Right lobe of liver (tissue), 6 donors: ENCODE measurements around the gene GRIN2A. TPM values are rescaled to one million over a fixed set of nuclear protein-coding genes. Genes with fewer than 3 reads are reported as not detected.

Experiments used
- ATAC-seq, 4 donors: fragments of 200-7000 bp; cut with Tn5 transposase; one replicate each; pipeline ENCODE4 v1.9.1; 2020; ENCODE audit warnings: mild to moderate bottlenecking in 4 of 4, moderate library complexity in 4 of 4
- DNase-seq, 3 donors: peaks; one replicate each; pipeline ENCODE4 v3.0.0-alpha.2; 2020
- H3K27ac ChIP-seq, 3 donors: fragments of 200-600 bp; one replicate each; pipeline ENCODE4 v1.8.0; 2022
- H3K27me3 ChIP-seq, 2 donors: fragments of 200-600 bp; one replicate each; pipeline ENCODE4 v1.8.0; 2022
- H3K36me3 ChIP-seq, 4 donors: fragments of 200-600 bp; sonication (generic) in 1 of 4; one replicate each; pipeline versions ENCODE4 v1.5.1 to v1.8.0; 2017 to 2022; ENCODE audit warnings: control low read depth in 1 of 4
- H3K4me1 ChIP-seq, 4 donors: fragments of 200-600 bp; sonication (generic) in 1 of 4; one replicate each; pipeline versions ENCODE4 v1.5.1 to v1.8.0; 2017 to 2022; ENCODE audit warnings: control low read depth in 1 of 4
- H3K4me3 ChIP-seq, 3 donors: fragments of 200-600 bp; one replicate each; pipeline ENCODE4 v1.8.0; 2022
- H3K9me3 ChIP-seq, 4 donors: fragments of 200-600 bp; sonication (generic) in 1 of 4; one replicate each; pipeline versions ENCODE4 v1.5.1 to v1.8.0; 2017 to 2022; ENCODE audit warnings: control low read depth in 1 of 4
- CTCF ChIP-seq, 4 donors: fragments of 200-600 bp in 3 of 4; fragments of 450-650 bp in 1 of 4; IDR thresholded peaks; one replicate each; pipeline versions ENCODE4 v1.5.1 to v1.8.0; 2016 to 2022; ENCODE audit warnings: antibody characterized with exemption in 4 of 4, mild to moderate bottlenecking in 2 of 4
- POLR2A ChIP-seq: fragments of 450-650 bp; IDR thresholded peaks from one replicate; pipeline ENCODE4 v1.6.1; 2017; ENCODE audit warnings: antibody characterized with exemption, mild to moderate bottlenecking
- WGBS: methylation state at CpG from one replicate; pipeline ENCODE4 v1.1.6; 2018; ENCODE audit warnings: low coverage, low lambda C conversion rate; ENCODE audit not compliant: insufficient coverage; ENCODE audit errors: missing lambda C conversion rate; 5-methylcytosine and 5-hydroxymethylcytosine counted together
- intact Hi-C, 2 donors: fragments of 100-400 bp; cut with DNase I; formaldehyde crosslinking; loops; one replicate each; pipeline versions ENCODE4 v1.11.2 to v1.14.1; 2022
- total RNA-seq, 6 experiments: library from RNA; depleted of rRNA in 2 of 6; stranded (reverse); fragments of >200 nt in 2 of 6; fragmentation: NEBNext Ultra II Directional in 3 of 6; extraction: Animal tissue kit (Norgen Biotek cat#: 25700) in 3 of 6; gene quantifications; one replicate each; pipeline versions ENCODE4 v1.1.0 to v1.2.4, GENCODE V29; 2016 to 2023
- donor health status: DM: no; HTN: yes; CAD: no.
- donor health status: DM: no; HTN: no; CAD: no.
- donor health status: DM: no; HTN: no; CAD: no.
- donor health status: DM: no; HTN: yes; CAD: no.
- donor health status: DM: no; HTN: yes; CAD: no.

Gene GRIN2A
- total RNA-seq, 6 experiments from 2014 or later: not detected

GRCh38 chr16:9919460-9919859, 262.8 kb downstream of the GRIN2A start:
- intact Hi-C loops: no loop called here

GRCh38 chr16:9917691-9918090, 264.5 kb downstream of the GRIN2A start:
- no peaks in the 10 kb centered on the region for H3K9me3 ChIP-seq
- intact Hi-C loops: no loop called here
- 43% methylated on average over 6 of the region's 6 CpGs for WGBS
- DNase-seq: no peak
- TF ChIP-seq POLR2A (no peak), CTCF (IDR thresholded peaks at IDR 0.05) (no peak)
- no peak overlapping the region for H3K27ac ChIP-seq
- ATAC-seq: no peak
- H3K4me3 ChIP-seq: no peak overlapping the region
- no peaks in the 10 kb centered on the region for H3K4me1 ChIP-seq
- no peaks in the 10 kb centered on the region for H3K36me3 ChIP-seq
- H3K27me3 ChIP-seq: no peaks in the 10 kb centered on the region

More at GRCh38 chr16:9919460-9919859, 262.8 kb downstream of the GRIN2A start:
- no peak for DNase-seq
- Histone ChIP-seq H3K36me3 (no peaks in the 10 kb centered on the region), H3K4me3 (no peak overlapping the region), H3K27me3 (no peaks in the 10 kb centered on the region), H3K9me3 (no peaks in the 10 kb centered on the region), H3K27ac (no peak overlapping the region), H3K4me1 (no peaks in the 10 kb centered on the region)
- TF ChIP-seq CTCF (IDR thresholded peaks at IDR 0.05) (no peak), POLR2A (no peak)
- no peak for ATAC-seq
- WGBS: 46% methylated on average over 3 of the region's 3 CpGs

GRCh38 chr16:9913604-9914326, 268.5 kb downstream of the GRIN2A start:
- Histone ChIP-seq H3K4me3 (no peak overlapping the region), H3K9me3 (no peaks in the 10 kb centered on the region), H3K36me3 (no peaks in the 10 kb centered on the region), H3K4me1 (no peaks in the 10 kb centered on the region), H3K27me3 (no peaks in the 10 kb centered on the region), H3K27ac (no peak overlapping the region)
- ATAC-seq (no peak), DNase-seq (no peak)
- WGBS: 54% methylated on average over 5 of the region's 5 CpGs
- TF ChIP-seq POLR2A: no peak
- no peak for TF ChIP-seq CTCF (IDR thresholded peaks at IDR 0.05)
- intact Hi-C loops: no loop called here

- Histone ChIP-seq H3K36me3 (no peaks in the 10 kb centered on the region), H3K27ac (no peak overlapping the region), H3K27me3 (no peaks in the 10 kb centered on the region), H3K4me3 (no peak overlapping the region), H3K9me3 (no peaks in the 10 kb centered on the region), H3K4me1 (no peaks in the 10 kb centered on the region)
- 69% methylated on average over 4 of the region's 4 CpGs for WGBS
- ATAC-seq: no peak
- intact Hi-C loops: no loop called here
- TF ChIP-seq POLR2A (no peak), CTCF (IDR thresholded peaks at IDR 0.05) (no peak)
- DNase-seq: no peak
Measured at GRCh38 chr16:9911989-9912388, 270.2 kb downstream of the GRIN2A start.
